NCI-H146 treated with DMSO at 0.1 percent for 48 hours (cell line): Measurements from ENCODE around the gene LANCL1.
A peak's percentile ranks its signal among the peaks of the same experiment; 100 is the strongest.

Source experiments
- DNase-seq: peaks from one replicate; lab custom pipeline; 2025; ENCODE audit not compliant: unreplicated experiment; lab: John Stamatoyannopoulos, UW

Gene LANCL1

GRCh38 chr2:210412660-210413059 is 63.9 kb downstream of the LANCL1 start:
- DNase-seq, result no peak

GRCh38 chr2:210410542-210410941 is 66.0 kb downstream of the LANCL1 start:
- DNase-seq, result no peak

DNA sequence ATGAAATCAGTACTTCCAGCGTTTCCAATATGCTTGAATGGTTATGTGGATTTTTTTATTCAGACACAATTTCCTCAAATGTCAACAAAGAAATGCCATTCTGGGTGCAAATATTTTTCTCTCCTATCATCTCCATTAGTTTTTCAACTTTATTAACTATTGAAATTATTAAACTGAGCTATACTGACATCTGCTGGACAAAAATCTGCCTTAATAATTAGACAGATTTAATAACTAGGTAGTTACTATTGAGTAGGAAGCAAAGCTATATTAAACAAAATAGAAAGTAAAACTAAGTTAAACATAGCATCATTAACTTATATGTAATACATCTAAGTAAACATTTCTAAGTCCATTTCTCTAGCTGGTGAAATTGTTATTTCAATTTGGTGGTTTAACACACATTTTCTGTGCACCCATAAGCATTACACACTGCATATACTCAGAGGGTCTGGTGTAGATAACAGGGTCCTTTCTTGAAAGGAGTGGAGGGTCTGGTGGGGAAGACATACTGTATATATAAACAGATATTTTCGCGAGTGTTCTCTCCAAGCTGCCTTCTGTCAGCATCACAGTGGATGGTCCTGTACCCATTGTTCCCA is 77.0 kb downstream of the LANCL1 start:
- peak; percentile 1 for DNase-seq

DNA sequence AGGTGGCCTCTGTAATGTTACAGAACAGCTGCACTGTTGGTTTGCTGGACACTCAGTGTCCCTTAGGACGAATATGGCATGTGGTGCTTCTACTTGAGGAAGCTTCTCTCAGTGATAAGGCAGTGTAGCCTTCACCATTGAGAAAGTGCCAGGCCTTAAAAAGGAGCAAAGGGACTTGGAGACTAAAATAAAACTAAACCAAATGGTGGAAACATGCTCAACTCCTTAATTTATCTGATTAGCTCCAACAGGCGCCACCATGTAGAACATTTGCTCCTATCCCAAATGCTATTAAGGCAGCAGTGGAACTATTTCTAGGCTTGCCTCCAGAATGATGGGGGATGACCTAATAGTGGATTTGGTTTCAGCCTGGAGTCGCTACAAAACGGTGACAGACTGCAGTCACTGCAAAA is 84.1 kb downstream of the LANCL1 start:
- no peak for DNase-seq

DNA sequence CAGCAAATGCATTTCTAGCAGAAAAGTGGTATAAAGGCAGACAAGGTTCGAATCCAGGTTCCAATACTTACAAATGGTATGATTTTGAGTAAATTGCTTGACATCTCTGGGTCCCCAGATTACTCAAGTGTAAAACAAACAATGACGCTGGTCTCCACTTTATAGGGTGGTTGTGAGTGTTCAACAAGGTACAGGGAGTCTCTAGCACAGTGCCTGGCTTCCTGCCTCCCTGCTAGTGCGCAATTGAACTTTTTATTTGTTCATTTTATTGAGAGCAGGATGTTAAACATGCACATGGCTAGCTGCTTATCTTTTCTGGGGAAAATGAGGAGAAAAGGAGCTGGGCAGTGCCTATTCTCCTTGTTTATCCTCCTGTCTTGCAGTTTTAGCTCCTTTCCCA is 86.7 kb downstream of the LANCL1 start:
- no peak for DNase-seq

GRCh38 chr2:210388148-210388547 is 88.4 kb downstream of the LANCL1 start:
- no peak for DNase-seq

DNA sequence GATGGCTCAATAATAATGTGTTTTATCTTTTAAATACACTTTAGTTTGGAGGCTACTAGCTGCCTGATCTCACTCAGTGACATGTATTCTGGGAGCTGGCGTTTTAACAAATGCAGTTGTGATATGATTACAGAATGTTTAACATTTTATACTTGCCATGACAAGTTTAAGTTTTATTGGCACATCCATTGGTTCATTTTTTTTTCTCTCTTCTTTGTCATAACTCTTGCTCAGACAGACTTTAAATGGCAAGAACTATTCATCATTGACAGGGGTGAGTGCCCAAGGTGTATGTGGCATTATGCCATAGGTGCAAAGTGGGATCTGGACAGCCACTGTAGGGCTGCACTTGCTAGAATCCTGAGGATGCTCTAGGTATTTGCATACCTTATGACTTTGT is 89.5 kb downstream of the LANCL1 start:
- no peak for DNase-seq
